ENCODE results near the gene ECM2.

The ECM2 gene

GRCh38 chr9:92534204-92534603 is 1.6 kb downstream of the ECM2 start:
- no peak for TF ChIP-seq CTCF (IDR thresholded peaks at IDR 0.05; ENCODE audit: low read length)
- peak overlapping the region; percentile 78 for H3K4me2 ChIP-seq (ENCODE audit: low read depth, low read length)

GRCh38 chr9:92530893-92531292 is 4.9 kb downstream of the ECM2 start:
- TF ChIP-seq EZH2phosphoT487 (IDR thresholded peaks at IDR 0.05; ENCODE audit: low read length), result no peak
- TF ChIP-seq CTCF (IDR thresholded peaks at IDR 0.05; ENCODE audit: low read length), result no peak
- no peak for TF ChIP-seq EZH2 (optimal IDR thresholded peaks at IDR 0.05; ENCODE audit: low read depth, low read length)
- no peaks in the 10 kb centered on the region for H3K9me3 ChIP-seq (replicated peaks; ENCODE audit: insufficient read depth, low read length)
- no peaks in the 10 kb centered on the region for H4K20me1 ChIP-seq (ENCODE audit: insufficient read depth, low read length)
- H3K9ac ChIP-seq (ENCODE audit: low read length), result no peak overlapping the region
- no peak overlapping the region for H2AFZ ChIP-seq (ENCODE audit: low read length)
- no peaks in the 10 kb centered on the region for H3K27me3 ChIP-seq (replicated peaks; ENCODE audit: insufficient read depth, low read length)
- H3K4me2 ChIP-seq (ENCODE audit: low read depth, low read length), result no peak overlapping the region
- peaks cover 17% of the 10 kb centered on the region for H3K4me1 ChIP-seq (ENCODE audit: low read length)
- no peak for DNase-seq
- H3K4me3 ChIP-seq (ENCODE audit: low read length), result no peak overlapping the region
- no peaks in the 10 kb centered on the region for H3K79me2 ChIP-seq (ENCODE audit: low read length)
- H3K9me2 ChIP-seq (replicated peaks; ENCODE audit: insufficient read depth, low read length), result no peaks in the 10 kb centered on the region
- H3K36me3 ChIP-seq (replicated peaks; ENCODE audit: insufficient read depth, low read length), result no peaks in the 10 kb centered on the region
- no peak overlapping the region for H3K27ac ChIP-seq (ENCODE audit: low read length)
- peaks cover 19% of the 10 kb centered on the region for H3F3A ChIP-seq (ENCODE audit: insufficient read depth, low read length)

More at GRCh38 chr9:92534204-92534603, 1.6 kb downstream of the ECM2 start:
- peak overlapping the region; percentile 41; the same call in 1 of the 2 replicates for H3K27ac ChIP-seq (ENCODE audit: low read length)
- H3K9ac ChIP-seq (ENCODE audit: low read length), result peak overlapping the region; percentile 22; the same call in 1 of the 2 replicates
- H3K27me3 ChIP-seq (replicated peaks; ENCODE audit: insufficient read depth, low read length), result no peaks in the 10 kb centered on the region
- H2AFZ ChIP-seq (ENCODE audit: low read length), result peak overlapping the region; percentile 68
- no peaks in the 10 kb centered on the region for H3K79me2 ChIP-seq (ENCODE audit: low read length)
- no peaks in the 10 kb centered on the region for H3K9me2 ChIP-seq (replicated peaks; ENCODE audit: insufficient read depth, low read length)
- peaks cover 17% of the 10 kb centered on the region for H3F3A ChIP-seq (ENCODE audit: insufficient read depth, low read length)
- H3K36me3 ChIP-seq (replicated peaks; ENCODE audit: insufficient read depth, low read length), result no peaks in the 10 kb centered on the region
- H3K9me3 ChIP-seq (replicated peaks; ENCODE audit: insufficient read depth, low read length), result no peaks in the 10 kb centered on the region
- peak overlapping the region; percentile 55 for H3K4me3 ChIP-seq (ENCODE audit: low read length)
- H4K20me1 ChIP-seq (ENCODE audit: insufficient read depth, low read length), result no peaks in the 10 kb centered on the region
- peak; percentile 45 for DNase-seq
- peaks cover 20% of the 10 kb centered on the region for H3K4me1 ChIP-seq (ENCODE audit: low read length)

- no peak overlapping the region for H3K27ac ChIP-seq (ENCODE audit: low read length)
- H3K79me2 ChIP-seq (ENCODE audit: low read length), result no peaks in the 10 kb centered on the region
- H2AFZ ChIP-seq (ENCODE audit: low read length), result no peak overlapping the region
- H4K20me1 ChIP-seq (ENCODE audit: insufficient read depth, low read length), result no peaks in the 10 kb centered on the region
- no peaks in the 10 kb centered on the region for H3K9me3 ChIP-seq (replicated peaks; ENCODE audit: insufficient read depth, low read length)
- peaks cover 7% of the 10 kb centered on the region; the same call in 1 of the 2 replicates for H3F3A ChIP-seq (ENCODE audit: insufficient read depth, low read length)
- no peak overlapping the region for H3K9ac ChIP-seq (ENCODE audit: low read length)
- H3K9me2 ChIP-seq (replicated peaks; ENCODE audit: insufficient read depth, low read length), result no peaks in the 10 kb centered on the region
- H3K36me3 ChIP-seq (replicated peaks; ENCODE audit: insufficient read depth, low read length), result no peaks in the 10 kb centered on the region
- no peak overlapping the region for H3K4me3 ChIP-seq (ENCODE audit: low read length)
- H3K4me1 ChIP-seq (ENCODE audit: low read length), result peaks cover 9% of the 10 kb centered on the region
- no peak for DNase-seq
- H3K27me3 ChIP-seq (replicated peaks; ENCODE audit: insufficient read depth, low read length), result no peaks in the 10 kb centered on the region
- TF ChIP-seq EZH2phosphoT487 (IDR thresholded peaks at IDR 0.05; ENCODE audit: low read length) (no peak), CTCF (IDR thresholded peaks at IDR 0.05; ENCODE audit: low read length) (no peak), EZH2 (optimal IDR thresholded peaks at IDR 0.05; ENCODE audit: low read depth, low read length) (no peak)
- H3K4me2 ChIP-seq (ENCODE audit: low read depth, low read length), result no peak overlapping the region
Measured at GRCh38 chr9:92529124-92529523, 6.7 kb downstream of the ECM2 start.

Data from MM.1S (cell line).